Activated T-helper 2 cell treated with anti-CD3 and anti-CD28 coated beads, Interferon-gamma antibody, Interleukin-2, Interleukin-4, amounts not matched to agents 10 μg/mL and 5 μg/mL and 100 μg/mL, durations not matched to agents 14 hours and 24 hours and 36 hours (primary cell): ENCODE measurements around the gene PAQR8. TPM values are rescaled to one million over a fixed set of nuclear protein-coding genes. Genes with fewer than 3 reads are reported as not detected.

Experiments
- DNase-seq: peaks from one replicate; pipeline ENCODE4 v3.0.0; 2021; ENCODE audit warnings: low spot score
- H3K27ac Mint-ChIP-seq: one replicate; pipeline ENCODE4 v1.8.0; 2021; ENCODE audit warnings: mixed read lengths
- H3K27me3 Mint-ChIP-seq: one replicate; pipeline ENCODE4 v1.8.0; 2021; ENCODE audit warnings: low read depth, mixed read lengths
- H3K36me3 Mint-ChIP-seq: one replicate; pipeline ENCODE4 v1.8.0; 2021; ENCODE audit warnings: low read depth, mixed read lengths
- H3K4me1 Mint-ChIP-seq: one replicate; pipeline ENCODE4 v1.8.0; 2021; ENCODE audit warnings: low read depth, mixed read lengths
- H3K4me3 Mint-ChIP-seq: one replicate; pipeline ENCODE4 v1.8.0; 2021; ENCODE audit warnings: low read depth, mild to moderate bottlenecking, moderate library complexity, mixed read lengths
- H3K9me3 Mint-ChIP-seq: one replicate; pipeline ENCODE4 v1.8.0; 2021; ENCODE audit warnings: mixed read lengths
- intact Hi-C: fragments of 100-400 bp; cut with micrococcal nuclease; formaldehyde crosslinking; loops from one replicate; pipeline ENCODE4 v1.15.1; 2023
- total RNA-seq: library from RNA; stranded (reverse); gene quantifications from 2 replicates; pipeline ENCODE4 v1.2.3, GENCODE V29; 2022

Gene PAQR8
- total RNA-seq, 1 donor from 2014 or later: 6.8 TPM

DNA sequence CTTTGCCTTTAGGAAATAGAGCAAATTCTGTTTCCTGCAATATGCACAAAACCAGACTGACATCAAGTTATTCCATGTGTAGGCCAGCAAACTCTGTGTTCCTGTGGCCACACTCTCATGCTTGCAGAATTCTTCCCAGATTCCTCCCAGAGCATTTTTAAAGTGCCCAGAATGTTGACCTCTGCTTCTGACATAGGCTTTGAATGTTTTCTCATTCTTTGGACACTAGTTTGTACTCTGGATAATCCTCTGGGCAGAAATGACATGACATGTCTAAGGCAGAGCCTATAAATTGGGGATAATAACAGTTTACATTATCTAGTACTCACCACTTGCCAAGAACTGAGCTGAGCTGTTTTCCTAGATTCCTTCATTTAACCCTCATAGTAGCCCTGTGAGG lies 49.0 kb downstream of the PAQR8 start:
- H3K4me3 Mint-ChIP-seq: no peak overlapping the region
- H3K36me3 Mint-ChIP-seq: no peaks in the 10 kb centered on the region
- H3K27ac Mint-ChIP-seq: no peak overlapping the region
- no peak for DNase-seq
- peaks cover 13% of the 10 kb centered on the region for H3K27me3 Mint-ChIP-seq
- no peaks in the 10 kb centered on the region for H3K9me3 Mint-ChIP-seq
- peaks cover 12% of the 10 kb centered on the region for H3K4me1 Mint-ChIP-seq
- intact Hi-C loops: no loop called here

DNA sequence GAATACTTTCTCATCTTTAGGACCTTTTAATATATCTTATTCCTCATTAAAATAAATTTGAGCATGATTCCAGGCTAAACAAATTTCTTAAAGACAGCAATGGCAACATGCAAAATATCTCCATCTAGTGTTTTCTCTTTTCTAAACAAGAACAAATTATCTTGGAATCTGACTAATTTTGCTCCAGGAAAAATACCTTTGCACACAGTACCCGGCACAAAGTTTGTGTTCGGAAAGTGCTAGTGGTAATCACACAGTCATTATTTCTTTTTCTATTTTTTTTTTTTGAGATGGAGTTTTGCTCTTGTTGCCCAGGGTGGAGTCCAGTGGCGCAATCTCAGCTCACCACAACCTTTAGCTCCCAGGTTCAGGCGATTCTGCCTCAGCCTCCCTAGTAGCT lies 50.0 kb downstream of the PAQR8 start:
- Mint-ChIP-seq H3K9me3 (no peaks in the 10 kb centered on the region), H3K4me3 (no peak overlapping the region), H3K27me3 (peaks cover 13% of the 10 kb centered on the region), H3K36me3 (no peaks in the 10 kb centered on the region), H3K4me1 (peaks cover 17% of the 10 kb centered on the region), H3K27ac (no peak overlapping the region)
- intact Hi-C loops: no loop called here
- DNase-seq: no peak

DNA sequence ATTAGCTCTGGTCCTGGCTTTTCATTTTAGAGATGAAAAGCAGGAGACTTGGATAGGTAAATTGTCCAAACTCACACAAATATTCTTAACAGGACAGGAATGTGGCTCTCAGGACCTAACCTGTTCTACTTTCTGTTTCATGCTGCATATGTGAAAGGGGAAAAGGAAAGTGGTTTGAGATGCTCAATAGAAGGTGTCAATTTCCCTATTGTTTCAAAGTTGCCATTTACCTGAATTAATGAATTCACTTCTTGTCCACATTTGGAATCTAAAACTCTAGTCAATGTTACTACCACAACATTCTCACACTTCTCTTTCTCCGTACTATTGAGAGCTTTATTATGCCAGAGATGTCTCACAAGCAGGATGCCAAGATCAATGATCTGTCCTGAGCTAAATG lies 53.4 kb downstream of the PAQR8 start:
- Mint-ChIP-seq H3K27ac (no peak overlapping the region), H3K36me3 (no peaks in the 10 kb centered on the region), H3K4me3 (no peak overlapping the region), H3K9me3 (no peaks in the 10 kb centered on the region), H3K27me3 (peaks cover 13% of the 10 kb centered on the region), H3K4me1 (peaks cover 22% of the 10 kb centered on the region)
- intact Hi-C loops: no loop called here
- DNase-seq: no peak

DNA sequence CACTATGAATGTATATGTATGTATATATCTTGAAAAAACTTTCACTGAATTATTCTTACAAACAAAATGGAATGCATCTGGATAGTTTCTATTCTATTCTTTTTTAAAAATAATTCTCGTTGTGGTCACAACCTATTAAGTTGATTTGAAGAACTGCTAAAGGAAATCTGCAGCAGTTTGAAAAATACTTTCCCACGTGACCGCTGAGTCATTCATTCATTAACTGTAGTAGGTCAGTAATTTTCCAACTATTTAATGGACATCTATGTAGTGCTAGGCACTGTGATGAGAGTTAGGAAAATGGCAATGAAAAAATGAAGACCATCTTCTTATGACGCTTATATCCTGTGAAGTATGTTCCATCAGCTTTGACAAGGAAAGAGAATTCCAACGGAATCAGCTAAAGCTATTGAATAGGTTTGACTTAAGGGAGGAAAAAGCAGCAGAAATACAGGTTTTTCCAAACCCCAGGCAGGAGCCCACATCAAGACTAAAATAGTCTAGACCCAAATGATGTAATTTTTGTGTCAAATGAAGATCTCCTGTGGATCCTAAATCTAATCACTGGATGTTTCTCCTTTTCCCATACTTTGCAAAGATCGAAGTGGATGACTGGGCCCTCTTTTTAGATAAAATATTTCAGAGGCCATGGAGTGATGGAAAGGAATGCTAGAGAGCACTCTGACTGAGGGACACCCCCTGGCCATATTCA lies 54.1 kb downstream of the PAQR8 start:
- peaks cover 22% of the 10 kb centered on the region for H3K4me1 Mint-ChIP-seq
- H3K27ac Mint-ChIP-seq: no peak overlapping the region
- intact Hi-C loops: loop anchor here (1.0 to 2.0 kb wide), 3 partner anchors 160 to 247 kb away; no protein-coding TSS in a partner anchor
- no peaks in the 10 kb centered on the region for H3K36me3 Mint-ChIP-seq
- H3K4me3 Mint-ChIP-seq: no peak overlapping the region
- H3K9me3 Mint-ChIP-seq: no peaks in the 10 kb centered on the region
- peaks cover 13% of the 10 kb centered on the region for H3K27me3 Mint-ChIP-seq
- DNase-seq: no peak

DNA sequence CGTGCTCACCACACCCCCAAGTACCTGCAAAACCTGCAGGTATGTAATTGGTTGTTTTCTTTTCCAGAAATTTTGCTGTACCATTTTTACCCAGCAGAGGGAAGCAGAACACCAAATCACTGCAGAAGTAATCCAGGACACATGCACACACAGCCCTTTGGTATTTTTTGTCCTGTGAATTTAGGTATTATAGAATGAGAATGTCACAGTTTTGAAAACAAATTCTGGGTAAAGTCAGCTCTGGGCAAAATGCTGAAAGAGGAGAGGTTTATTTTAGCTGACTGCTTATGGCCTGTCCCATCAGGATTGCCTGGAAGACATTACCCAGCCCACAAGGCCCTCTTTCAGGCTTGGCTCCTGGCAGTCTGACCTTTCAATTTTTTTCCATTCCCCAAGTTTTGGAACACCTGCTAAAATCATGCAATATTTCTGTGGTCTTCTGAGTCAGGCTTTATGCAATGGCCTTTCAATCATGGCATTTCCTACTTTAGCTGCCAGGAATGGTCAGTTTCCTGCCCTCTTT lies 54.7 kb downstream of the PAQR8 start:
- no peak for DNase-seq
- no peak overlapping the region for H3K27ac Mint-ChIP-seq
- intact Hi-C loops: loop anchor here (1.0 to 2.0 kb wide), 3 partner anchors 160 to 247 kb away; no protein-coding TSS in a partner anchor
- H3K4me1 Mint-ChIP-seq: peaks cover 22% of the 10 kb centered on the region
- H3K27me3 Mint-ChIP-seq: peaks cover 13% of the 10 kb centered on the region
- no peaks in the 10 kb centered on the region for H3K36me3 Mint-ChIP-seq
- no peaks in the 10 kb centered on the region for H3K9me3 Mint-ChIP-seq
- no peak overlapping the region for H3K4me3 Mint-ChIP-seq

DNA sequence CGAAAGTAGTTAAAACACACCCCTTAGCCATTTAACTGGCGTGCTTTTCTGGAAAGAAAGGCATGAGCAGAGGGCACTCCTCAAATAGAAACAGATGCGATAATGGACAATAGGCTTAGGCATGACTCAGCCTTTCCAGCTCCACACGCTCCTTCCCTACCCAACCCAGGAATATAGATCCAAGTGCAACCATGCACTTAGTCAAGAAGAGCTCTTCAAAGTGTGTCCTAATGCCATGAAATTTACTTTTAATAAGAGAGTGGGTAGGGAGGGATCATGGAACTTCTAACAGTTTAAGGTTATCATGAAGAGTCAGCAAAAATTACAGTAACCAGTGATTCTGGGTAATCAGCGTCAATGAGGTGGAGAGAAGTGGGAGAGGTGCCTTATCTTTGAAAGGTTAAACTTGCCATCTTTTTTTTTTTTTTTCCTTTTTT lies 55.7 kb downstream of the PAQR8 start:
- no peak for DNase-seq
- H3K27ac Mint-ChIP-seq: no peak overlapping the region
- intact Hi-C loops: loop anchor here (2.0 kb wide), 1 partner anchor 181 kb away; no protein-coding TSS in a partner anchor
- peaks cover 11% of the 10 kb centered on the region for H3K27me3 Mint-ChIP-seq
- H3K36me3 Mint-ChIP-seq: no peaks in the 10 kb centered on the region
- H3K4me3 Mint-ChIP-seq: no peak overlapping the region
- H3K4me1 Mint-ChIP-seq: peaks cover 22% of the 10 kb centered on the region
- H3K9me3 Mint-ChIP-seq: no peaks in the 10 kb centered on the region

DNA sequence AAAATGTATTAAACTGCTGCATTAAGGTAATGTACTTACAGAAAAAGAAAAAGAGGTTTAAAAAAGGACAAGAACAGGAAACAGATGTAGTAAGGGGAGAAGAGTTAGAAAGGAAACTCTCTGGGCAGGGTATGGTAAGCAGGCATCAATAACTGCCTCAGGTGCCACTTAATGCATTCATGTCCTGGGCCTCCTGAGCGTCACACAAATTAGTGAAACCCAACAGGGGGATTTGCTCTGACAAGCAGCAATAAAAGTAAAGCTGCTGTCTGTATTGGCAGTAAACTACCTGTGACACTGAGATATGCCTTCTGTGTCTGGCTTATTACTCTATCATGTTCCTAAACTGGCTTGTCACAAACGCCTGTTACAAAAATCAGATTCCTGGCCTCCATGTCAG lies 56.7 kb downstream of the PAQR8 start:
- Mint-ChIP-seq H3K27me3 (peaks cover 9% of the 10 kb centered on the region), H3K9me3 (no peaks in the 10 kb centered on the region), H3K27ac (no peak overlapping the region), H3K4me3 (no peak overlapping the region), H3K4me1 (peaks cover 22% of the 10 kb centered on the region), H3K36me3 (no peaks in the 10 kb centered on the region)
- intact Hi-C loops: no loop called here
- DNase-seq: no peak

DNA sequence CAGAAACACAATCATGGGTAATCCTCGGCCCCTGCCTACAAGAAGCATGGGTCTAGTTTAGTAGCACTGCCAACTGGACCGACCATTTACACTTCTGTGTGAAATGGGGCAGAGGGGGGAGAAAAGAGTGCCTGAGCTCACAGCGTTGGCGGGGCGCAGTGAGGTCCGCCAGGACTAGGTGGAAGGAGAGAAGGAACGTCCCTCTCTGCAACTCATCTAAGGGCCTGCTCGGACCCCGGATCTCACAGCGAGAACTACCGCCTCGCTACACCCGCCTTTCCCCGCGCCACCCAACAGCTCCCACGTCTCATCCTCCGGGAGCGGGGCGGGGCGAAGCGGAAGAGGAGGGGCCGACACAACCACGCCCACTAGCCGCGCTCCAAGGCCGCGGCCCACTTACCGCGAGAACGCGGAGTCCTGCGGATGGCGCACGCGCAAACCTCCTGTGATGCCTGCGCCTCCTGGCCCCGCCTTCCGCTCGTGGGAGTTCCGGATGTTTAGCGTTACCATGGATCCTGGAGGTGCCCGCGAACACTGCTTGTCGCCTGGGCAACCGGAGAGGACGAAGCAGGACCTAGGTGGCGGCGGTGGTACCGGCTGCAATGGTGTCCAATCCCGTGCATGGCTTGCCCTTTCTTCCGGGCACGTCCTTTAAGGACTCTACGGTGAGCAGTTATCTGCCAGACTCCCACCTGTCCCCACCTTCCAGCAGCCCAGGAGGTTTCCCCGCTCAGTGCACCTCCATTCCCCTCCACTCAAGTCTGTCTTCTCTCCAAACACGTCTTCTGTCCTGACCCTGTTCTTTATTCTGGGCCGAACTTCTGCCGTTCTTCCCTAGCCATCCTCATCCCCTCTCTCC lies 58.1 kb downstream of the PAQR8 start, which contains the start of gene EFHC1:
Gene EFHC1 (plus strand): TSS at position 534 of the 859 bp plus-strand sequence. CDS start 69 bp downstream, at position 603.
- H3K36me3 Mint-ChIP-seq: no peaks in the 10 kb centered on the region
- DNase-seq: peak; percentile 97
- peaks cover 5% of the 10 kb centered on the region for H3K27me3 Mint-ChIP-seq
- H3K4me1 Mint-ChIP-seq: peaks cover 20% of the 10 kb centered on the region
- no peaks in the 10 kb centered on the region for H3K9me3 Mint-ChIP-seq
- H3K4me3 Mint-ChIP-seq: no peak within 1 kb of the TSS
- intact Hi-C loops: loop anchor here (1.0 to 2.0 kb wide), 5 partner anchors 21 to 644 kb away; partner anchors contain the start of gene GSTA4
- H3K27ac Mint-ChIP-seq: no peak within 1 kb of the TSS

DNA sequence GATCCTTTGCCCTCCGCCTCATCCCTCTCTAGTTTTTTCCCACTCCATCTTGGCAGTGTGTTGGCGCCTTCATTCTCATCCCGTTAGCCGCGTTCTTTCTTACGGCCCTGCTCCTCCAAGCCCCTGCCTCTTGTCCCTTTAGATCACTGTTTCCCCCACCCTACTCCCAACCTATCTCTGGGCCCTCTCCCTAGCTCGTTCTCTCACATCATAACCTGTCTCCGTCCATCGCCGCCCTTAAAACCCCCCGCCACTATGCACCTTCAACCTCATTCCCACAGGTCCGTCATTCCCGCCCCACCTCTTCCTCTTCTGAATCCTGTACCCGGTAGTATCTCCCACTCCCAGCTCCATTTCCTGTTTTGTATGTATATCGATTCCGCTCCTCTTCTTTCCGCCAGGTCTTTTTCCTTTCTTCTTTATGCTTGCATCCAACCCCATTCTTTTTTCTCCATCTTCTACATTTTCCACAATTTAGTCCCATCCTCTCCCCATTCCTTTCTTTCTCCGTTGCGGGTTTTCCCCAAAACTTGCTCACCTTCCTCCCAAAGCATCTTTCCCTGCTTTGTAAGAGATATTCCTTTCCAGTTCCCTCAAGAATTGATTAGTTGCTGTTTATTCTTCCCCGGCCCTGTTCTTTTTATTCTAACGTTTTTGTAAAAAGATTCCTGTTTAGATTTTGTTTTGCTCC lies 58.9 kb downstream of the PAQR8 start:
- Mint-ChIP-seq H3K27ac (no peak overlapping the region), H3K9me3 (no peaks in the 10 kb centered on the region), H3K4me3 (no peak overlapping the region), H3K4me1 (peaks cover 13% of the 10 kb centered on the region), H3K36me3 (no peaks in the 10 kb centered on the region), H3K27me3 (peaks cover 8% of the 10 kb centered on the region)
- intact Hi-C loops: loop anchor here (1.0 to 2.0 kb wide), 5 partner anchors 22 to 643 kb away; partner anchors contain the start of gene GSTA4
- DNase-seq: no peak

DNA sequence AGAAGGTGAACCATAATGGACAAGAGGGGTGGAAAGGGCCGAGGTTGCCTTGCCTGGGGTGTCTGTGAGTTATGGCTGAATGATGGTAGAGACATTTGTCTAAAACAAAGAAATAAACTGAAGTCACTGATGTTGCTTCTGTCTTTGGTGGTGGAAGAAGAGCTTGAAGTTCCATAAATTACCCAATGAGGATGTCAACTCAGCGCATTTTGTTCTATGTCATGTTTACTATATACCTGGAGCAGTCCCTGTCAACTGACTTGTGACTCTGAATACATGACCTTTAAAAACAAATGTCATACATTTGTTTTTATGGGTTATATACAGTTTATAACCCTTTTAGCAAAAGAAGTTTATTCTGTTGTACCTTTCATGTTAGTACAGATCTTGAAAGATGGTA lies 60.2 kb downstream of the PAQR8 start:
- Mint-ChIP-seq H3K4me3 (no peak overlapping the region), H3K27ac (no peak overlapping the region), H3K4me1 (peaks cover 8% of the 10 kb centered on the region), H3K27me3 (peaks cover 8% of the 10 kb centered on the region), H3K9me3 (no peaks in the 10 kb centered on the region), H3K36me3 (no peaks in the 10 kb centered on the region)
- no peak for DNase-seq
- intact Hi-C loops: no loop called here

DNA sequence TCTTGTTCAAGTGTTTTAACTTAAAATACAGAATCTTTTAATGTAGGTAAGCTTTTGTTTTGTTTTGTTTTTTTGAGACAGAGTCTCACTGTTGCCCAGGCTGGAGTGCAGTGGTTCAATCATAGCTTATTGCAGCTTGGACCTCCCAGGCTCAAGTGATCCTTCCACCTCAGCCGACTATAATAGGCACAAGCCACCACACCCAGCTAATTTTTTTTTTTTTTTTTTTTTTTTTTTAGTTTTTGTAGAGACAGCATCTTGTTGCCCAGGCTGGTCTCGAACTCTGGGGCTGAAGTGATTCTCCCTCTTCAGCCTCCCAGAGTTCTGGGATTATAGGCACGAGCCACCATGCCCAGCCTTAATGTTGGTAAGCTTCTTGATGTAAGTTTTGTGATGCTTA lies 61.5 kb downstream of the PAQR8 start:
- Mint-ChIP-seq H3K9me3 (no peaks in the 10 kb centered on the region), H3K27ac (no peak overlapping the region), H3K4me3 (no peak overlapping the region), H3K4me1 (peaks cover 5% of the 10 kb centered on the region), H3K27me3 (peaks cover 8% of the 10 kb centered on the region), H3K36me3 (no peaks in the 10 kb centered on the region)
- no peak for DNase-seq
- intact Hi-C loops: no loop called here

DNA sequence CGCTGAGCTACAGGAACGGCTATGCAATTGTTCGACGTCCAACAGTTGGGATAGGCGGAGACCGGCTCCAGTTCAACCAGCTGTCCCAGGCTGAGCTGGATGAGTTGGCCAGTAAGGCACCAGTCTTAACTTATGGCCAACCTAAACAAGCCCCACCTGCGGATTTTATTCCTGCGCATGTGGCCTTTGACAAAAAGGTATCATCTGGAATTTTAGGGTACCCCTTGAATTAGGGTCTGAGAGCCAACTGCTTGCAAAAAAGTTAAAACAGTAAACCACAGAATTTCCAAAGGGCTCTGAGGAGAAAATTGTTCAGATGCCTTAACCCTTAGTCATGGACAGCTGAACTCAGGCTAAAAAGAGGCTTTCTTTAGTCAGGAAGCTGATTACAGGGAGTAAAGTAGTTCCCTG lies 62.0 kb downstream of the PAQR8 start:
- Mint-ChIP-seq H3K27ac (no peak overlapping the region), H3K4me1 (peaks cover 5% of the 10 kb centered on the region), H3K27me3 (peaks cover 8% of the 10 kb centered on the region), H3K9me3 (no peaks in the 10 kb centered on the region), H3K36me3 (no peaks in the 10 kb centered on the region), H3K4me3 (no peak overlapping the region)
- no peak for DNase-seq
- intact Hi-C loops: no loop called here
